ENCODE data around the gene KCTD20.

- TF ChIP-seq CTCF (conservative IDR thresholded peaks at IDR 0.05): no peak
- no peak for TF ChIP-seq ZFX (IDR thresholded peaks at IDR 0.05)
Observed at GRCh38 chr6:36491378-36491965, 48.7 kb downstream of the KCTD20 start.
